Germinal center (tissue), 1 donor: ENCODE results near the gene ZNF791.
"Not testable (repeated sequence)": the region's sequence is repeated elsewhere in the genome, so short reads cannot be mapped to it uniquely, and the experiment has no call there.

Experiments used
- DNase-seq: peaks from one replicate; pipeline ENCODE4 v3.0.0; 2012; ENCODE audit warnings: mixed read lengths, low spot score

Gene ZNF791

DNA sequence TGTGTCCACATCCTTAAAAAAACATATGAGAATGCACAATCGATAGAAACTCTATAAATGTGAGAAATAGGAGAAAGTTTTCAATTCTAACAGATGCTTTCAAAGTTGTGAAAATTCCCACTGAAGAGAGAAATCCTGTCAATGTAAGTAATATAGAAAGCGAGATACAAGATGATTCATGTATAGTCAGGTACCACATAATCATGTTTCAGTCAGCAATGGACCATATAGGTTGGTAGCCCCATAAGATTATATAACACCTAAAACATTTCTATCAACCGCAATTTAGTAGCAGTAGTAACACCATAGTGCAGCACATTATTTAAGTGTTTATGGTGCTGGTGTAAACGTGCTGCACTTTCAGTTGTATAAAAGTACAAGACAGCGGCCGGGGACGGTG is 18.5 kb downstream of the ZNF791 start:
- no peak for DNase-seq

DNA sequence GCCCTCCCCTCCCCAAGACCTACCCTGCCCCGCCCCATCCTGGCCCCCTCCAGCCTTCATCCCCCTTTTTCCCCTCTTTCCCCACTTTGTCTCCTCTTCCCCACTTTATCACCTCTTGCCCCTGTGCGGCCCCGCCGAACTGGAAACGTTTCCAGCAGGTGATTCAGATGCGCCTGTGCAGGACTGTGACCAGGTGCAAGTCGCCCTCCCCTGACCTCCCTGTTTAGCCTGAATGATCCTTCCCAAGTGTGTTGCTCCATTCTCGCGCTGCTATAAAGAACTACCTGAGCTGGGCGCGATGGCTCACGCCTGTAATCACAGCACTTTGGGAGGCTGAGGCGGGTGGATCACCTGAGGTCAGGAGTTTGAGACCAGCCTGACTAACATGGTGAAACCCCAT is 25.9 kb downstream of the ZNF791 start:
- no peak for DNase-seq

- no peak for DNase-seq
Observed at GRCh38 chr19:12638611-12639182, 28.0 kb downstream of the ZNF791 start.

DNA sequence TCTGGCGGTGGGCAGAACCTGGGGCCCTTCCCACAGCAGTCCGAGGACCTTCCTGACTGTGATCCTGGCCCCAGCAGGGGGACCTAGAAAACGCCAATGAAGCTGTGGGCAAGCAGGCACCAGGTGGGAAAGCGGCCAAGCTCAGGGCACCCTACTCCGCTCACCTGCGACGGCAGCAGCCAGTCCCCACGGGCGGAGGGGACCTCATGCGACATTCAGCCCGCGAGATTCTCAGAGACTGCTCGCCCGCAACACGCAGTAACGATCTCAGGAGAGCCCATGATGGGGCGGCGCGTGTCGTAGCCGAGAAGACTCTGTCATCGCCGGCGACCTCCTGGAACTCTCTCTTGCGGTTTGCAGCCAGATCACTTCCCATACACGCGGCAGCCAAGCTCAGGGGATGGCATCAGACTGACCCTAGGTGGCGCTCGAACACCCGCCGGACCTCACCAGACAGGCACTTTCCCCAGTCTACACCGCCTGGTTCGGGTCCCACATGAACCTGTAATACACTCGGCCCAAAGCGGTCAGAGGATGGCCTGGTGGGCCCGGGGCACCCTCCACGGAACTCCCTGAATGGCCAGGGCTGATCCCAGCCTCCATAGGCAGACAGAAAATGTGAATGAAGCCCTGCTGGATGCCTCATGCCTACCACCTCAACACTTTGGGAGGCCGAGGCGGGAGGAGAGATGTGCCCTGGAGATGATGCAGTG is 29.3 kb downstream of the ZNF791 start:
- peak; percentile 86 for DNase-seq

DNA sequence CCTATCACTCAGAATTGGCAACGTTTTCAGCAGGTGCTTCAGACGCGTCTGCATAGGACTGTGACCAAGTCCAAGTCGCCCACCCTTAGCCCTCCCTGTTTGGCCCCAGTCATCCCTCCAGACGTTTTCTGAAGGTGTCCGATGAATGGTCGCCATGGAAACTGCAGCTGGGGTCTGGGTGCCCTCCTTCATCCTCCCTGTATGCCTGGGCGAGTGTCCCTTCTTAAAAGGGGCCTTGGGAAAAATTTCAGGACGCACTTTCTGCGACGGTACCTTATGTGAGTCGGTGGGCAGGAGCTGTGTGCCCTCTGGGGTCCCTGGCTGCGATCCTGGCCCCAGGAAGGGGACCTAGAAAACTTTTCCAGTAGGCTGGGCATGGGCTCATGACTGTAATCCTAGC is 30.7 kb downstream of the ZNF791 start:
- DNase-seq = no peak

DNA sequence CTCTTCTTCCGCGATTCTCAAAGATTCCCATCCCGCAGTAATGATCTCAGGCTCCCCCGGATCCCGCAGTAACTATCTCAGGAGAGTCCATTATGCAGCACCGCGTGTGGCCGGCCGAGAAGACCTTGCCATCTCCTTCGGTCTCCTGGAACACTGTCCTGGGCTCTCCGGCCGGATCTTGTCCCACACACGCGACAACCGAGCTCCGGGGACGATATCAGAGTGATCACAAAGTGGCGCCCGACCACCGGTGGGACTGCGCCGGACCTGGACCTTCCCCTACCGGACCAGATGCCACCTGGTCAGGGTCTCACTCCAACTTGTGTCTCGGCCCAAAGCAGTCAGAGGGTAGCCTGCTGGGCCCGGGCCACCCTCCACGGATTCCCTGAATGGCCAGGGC is 31.8 kb downstream of the ZNF791 start:
- no peak for DNase-seq

GRCh38 chr19:12643716-12644115 is 33.0 kb downstream of the ZNF791 start:
- DNase-seq = not testable (repeated sequence)

DNA sequence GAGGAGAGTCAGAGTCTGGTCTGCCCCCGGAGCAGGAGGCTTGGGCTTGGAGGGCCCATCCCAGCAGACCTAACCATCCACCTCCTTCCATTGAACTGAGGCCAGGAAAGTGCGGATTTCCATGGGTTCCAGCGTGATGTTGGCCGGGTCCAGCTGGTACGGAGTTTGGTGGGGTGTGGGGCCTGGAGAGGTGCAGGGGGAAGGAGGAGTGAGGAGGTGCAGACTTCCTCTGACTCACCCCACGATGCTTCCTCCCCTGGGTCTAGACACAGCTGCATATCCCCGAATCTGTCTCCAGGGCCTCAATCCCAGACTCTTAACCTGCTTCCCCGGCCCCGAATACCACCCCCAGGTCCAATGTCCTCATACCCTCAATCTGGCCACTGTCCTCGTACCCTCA is 35.8 kb downstream of the ZNF791 start:
- no peak for DNase-seq

DNA sequence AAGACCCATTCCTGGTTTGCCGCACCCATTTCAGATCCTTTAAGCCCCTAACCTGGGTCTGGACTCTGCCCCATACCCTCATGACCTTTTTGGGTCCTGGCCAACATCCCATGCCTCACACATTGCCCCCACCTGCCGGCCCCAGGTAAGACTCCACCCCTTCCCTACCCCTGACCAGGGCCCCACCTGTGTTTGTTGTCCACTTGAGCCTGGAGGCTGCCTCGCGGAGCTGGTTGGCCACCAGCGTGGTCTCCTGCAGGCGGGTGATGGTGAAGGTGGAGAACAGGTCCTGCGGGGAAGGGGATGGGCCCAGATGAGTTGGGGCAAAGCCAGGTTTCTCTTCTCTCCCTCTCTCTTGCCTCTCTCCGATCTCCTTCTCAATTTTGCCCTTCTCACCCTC is 36.3 kb downstream of the ZNF791 start:
- no peak for DNase-seq

- no peak for DNase-seq
Observed at GRCh38 chr19:12647490-12648071, 36.9 kb downstream of the ZNF791 start.

DNA sequence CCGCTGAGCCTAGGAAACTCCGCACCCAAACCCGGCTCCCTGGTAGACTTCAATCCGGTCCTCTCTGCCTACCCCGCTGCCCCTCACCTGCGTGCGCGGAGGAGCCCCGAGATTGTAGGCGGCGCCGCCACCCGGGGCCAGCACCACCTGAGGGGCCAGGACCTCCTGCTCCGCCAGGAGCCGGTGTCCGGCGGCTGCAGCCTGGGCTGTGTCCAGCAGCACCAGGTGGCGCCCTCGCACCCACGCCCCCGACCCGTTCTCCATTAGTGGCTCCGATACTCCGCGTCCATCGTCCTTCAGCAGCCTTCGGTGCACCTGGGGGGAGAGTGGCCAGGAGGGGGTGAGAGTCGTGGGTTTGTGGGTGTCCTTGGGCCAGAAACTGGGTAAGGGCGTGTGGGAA is 37.4 kb downstream of the ZNF791 start:
- no peak for DNase-seq

- no peak for DNase-seq
Observed at GRCh38 chr19:12649941-12650340, 39.2 kb downstream of the ZNF791 start.

DNA sequence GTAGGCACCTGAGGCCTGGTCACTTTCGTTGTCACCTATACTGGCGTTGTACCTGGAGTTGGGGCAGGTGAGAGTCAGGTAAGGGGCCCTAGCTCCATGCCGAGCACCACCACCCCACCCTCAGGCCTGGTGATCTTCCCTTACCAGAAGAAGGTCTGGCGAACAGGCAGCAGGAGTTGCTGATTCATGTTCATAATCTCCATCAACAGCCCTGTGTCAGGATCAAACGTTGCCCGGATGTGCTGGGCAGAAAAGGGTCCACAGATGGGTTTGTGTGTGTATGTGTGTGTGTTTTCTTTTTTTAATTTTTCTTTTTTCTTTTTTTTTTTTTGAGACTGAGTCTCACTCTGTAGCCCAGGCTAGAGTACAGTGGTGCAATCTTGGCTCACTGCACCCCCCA is 41.5 kb downstream of the ZNF791 start:
- DNase-seq = no peak

GRCh38 chr19:12655546-12655945 is 44.8 kb downstream of the ZNF791 start:
- DNase-seq = no peak

- DNase-seq = no peak
Observed at GRCh38 chr19:12656899-12657571, 46.3 kb downstream of the ZNF791 start.

DNA sequence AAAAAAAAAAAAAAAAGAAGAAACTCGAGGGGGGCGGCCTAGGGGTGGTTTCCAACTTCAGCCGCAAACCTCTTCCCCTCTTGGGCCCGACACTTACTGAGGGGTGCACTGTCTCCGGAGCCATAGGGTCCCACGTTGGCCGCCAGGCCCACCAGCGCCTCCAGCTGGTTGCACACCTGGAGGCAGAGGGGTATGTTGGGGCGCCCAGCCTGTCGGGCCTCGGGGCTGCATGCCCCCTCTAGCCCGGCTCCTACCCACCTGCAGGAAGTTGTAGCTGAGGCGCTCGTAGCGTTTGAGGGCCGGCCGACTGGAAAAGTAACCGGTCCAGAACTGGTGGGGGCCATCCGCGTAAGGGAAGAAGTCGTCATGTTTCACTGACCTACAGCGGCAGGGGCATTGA is 47.2 kb downstream of the ZNF791 start:
- DNase-seq = no peak

DNA sequence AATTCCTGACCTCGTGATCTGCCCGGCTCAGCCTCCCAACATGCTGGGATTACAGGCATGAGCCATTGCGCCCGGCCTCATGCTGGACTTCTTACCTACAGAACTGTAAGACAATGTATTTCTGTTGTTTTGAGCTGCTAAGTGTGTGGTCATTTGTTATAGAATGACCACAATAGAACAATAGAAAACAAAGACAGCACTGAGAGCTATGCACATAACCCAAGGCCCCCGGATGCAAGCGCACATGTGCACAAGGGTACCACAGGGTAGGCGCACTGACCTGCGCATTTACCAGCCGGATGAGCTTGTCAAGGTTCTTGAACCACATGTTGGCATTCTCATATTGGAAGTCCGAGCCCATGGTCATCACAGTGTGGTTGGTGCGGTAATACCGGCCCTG is 50.3 kb downstream of the ZNF791 start:
- DNase-seq = no peak

DNA sequence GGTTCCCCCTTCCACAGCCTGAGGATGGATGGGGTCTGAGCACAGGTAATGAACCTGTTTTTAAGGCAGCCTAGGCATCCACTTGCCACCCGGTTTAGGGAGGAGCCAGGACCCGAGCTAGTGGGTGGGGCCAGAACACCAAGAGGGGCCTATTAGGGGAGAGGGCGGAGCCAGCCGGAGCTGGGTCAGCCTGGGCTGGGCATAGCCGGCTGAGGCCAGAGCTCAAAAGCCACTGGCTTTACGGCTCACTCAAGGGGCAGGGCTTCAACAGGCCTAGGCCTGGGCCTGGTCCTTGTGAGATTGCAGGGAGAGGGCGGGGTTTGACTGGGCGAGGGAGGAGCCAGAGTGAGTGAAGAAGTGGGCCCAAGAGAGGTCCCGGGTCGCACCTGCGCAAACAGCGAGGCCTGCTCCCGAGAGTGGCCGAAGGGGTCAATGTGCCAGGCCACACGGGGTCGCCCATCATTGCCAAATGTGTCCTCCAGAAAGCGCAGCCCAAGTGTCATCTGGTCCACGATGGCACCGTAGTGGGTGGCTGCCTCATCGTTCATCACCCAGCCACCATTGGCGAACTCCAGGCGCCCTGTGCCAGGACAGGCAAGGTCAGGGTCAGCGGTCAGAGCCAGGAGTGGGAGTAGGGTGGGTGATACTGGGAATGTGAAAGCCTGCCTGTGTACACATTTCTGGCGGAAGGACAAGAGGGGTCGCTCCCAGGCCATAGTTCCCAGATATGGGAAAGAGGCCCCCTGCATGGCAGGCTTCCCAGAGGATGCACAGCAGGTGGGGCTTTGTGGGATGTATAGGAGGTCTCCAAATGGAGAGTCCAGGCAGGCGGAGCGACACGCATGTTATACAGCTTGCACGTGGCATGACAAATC is 53.9 kb downstream of the ZNF791 start:
- no peak for DNase-seq

DNA sequence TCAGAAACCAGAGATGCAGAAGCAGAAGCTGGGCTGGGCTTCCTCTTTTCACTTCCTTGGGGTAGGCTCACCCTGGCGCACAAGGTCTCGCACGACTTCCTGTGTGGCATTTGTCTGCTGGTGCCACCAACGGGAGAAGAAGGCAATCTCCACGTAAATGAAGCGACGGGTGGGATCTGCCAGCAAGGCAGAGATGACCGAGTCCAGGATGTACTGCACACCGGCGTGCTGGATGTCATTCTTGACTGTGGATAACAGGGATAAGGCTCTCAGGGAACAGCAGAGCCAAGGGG is 54.5 kb downstream of the ZNF791 start:
- DNase-seq = peak; percentile 84

DNA sequence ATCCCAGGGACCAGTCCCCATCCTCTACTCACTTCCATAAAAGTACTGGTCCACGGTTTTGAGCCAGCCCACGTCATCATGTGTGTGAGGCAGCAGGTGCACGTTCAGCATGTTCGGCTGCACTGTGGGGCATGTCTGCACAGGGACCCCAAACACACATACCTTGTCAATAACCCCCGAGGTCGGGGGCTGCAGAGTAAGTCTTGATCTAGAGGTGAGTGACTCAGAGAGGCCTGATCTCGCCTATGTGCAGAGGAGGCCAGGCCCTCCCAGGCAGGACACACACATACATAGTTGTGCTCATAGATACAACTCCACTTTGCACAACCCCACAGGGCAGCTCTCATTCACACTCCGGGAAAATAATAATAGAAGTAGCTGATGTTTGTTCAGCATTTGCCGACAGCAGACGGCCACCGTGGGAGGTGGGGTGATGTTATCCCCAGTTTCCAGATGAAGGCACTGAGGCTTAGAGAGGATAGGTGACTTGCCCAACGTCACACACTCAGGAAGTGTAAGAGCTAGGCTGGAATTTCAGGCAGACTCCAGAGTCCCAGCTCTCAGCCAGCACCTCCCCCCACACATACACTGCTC is 55.0 kb downstream of the ZNF791 start:
- DNase-seq = peak; percentile 49

- peak; percentile 95 for DNase-seq
Observed at GRCh38 chr19:12666265-12667048, 55.7 kb downstream of the ZNF791 start, which contains the start of the genes MAN2B1 and WDR83. Gene MAN2B1 (minus strand): TSS chr19:12666742. CDS start chr19:12666701, 41 bp downstream. Gene WDR83 (plus strand): TSS chr19:12666807. CDS start chr19:12669791, 2,984 bp downstream.
